22Rv1 (cell line): Measurements from ENCODE around the gene ZSWIM7.

Source experiments
- ZFX ChIP-seq: fragments of 450-650 bp; IDR thresholded peaks from 2 replicates; pipeline ENCODE4 v1.6.1; 2017; ENCODE audit warnings: antibody characterized with exemption, borderline replicate concordance
- TF ChIP-seq, protein P1 (sequence below): fragments of 450-650 bp; IDR thresholded peaks from 2 replicates; pipeline ENCODE4 v1.5.1; 2017; ENCODE audit warnings: mild to moderate bottlenecking

DNA sequence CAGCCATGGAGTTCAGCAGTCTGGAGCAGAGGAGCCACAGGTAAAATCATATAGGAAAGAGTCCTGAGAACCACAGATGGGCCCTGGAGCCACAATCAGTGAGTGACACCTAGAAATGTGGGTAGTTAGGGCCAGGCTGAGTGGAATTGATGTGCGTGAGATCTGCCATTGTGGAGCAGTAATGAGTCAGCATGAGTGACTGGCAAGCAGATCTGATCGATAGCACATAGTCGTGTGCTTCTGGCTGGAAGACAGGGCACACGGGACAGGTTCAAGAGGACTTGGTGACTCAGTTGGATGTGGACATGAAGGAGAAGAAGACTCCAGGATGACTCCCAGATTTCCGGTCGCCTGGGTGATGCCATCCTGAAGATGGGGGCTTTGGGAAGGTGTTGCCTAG is 42.3 kb downstream of the ZSWIM7 start:
- TF ChIP-seq, protein P1, sequence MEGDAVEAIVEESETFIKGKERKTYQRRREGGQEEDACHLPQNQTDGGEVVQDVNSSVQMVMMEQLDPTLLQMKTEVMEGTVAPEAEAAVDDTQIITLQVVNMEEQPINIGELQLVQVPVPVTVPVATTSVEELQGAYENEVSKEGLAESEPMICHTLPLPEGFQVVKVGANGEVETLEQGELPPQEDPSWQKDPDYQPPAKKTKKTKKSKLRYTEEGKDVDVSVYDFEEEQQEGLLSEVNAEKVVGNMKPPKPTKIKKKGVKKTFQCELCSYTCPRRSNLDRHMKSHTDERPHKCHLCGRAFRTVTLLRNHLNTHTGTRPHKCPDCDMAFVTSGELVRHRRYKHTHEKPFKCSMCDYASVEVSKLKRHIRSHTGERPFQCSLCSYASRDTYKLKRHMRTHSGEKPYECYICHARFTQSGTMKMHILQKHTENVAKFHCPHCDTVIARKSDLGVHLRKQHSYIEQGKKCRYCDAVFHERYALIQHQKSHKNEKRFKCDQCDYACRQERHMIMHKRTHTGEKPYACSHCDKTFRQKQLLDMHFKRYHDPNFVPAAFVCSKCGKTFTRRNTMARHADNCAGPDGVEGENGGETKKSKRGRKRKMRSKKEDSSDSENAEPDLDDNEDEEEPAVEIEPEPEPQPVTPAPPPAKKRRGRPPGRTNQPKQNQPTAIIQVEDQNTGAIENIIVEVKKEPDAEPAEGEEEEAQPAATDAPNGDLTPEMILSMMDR: no peak
- no peak for TF ChIP-seq ZFX
